HG03457 (cell line): Measurements from ENCODE around the gene PRPSAP1.

Source experiments
- ATAC-seq: cut with Tn5 transposase; IDR thresholded peaks from one replicate; pipeline ENCODE4 v1.9.1; 2021; ENCODE audit warnings: moderate number of reproducible peaks; ENCODE audit not compliant: unreplicated experiment

PRPSAP1 gene

GRCh38 chr17:76267051-76267576 is 86.6 kb downstream of the PRPSAP1 start:
- ATAC-seq = no peak

- ATAC-seq = no peak
Measured at GRCh38 chr17:76266244-76266938, 87.3 kb downstream of the PRPSAP1 start.

- ATAC-seq = no peak
Measured at GRCh38 chr17:76265624-76266243, 88.0 kb downstream of the PRPSAP1 start.

GRCh38 chr17:76264755-76265623 is 88.7 kb downstream of the PRPSAP1 start, which contains the start of gene UBALD2:
UBALD2 (plus strand) TSS chr17:76265348; CDS start chr17:76265506, 158 bp downstream.
- peak; percentile 66 for ATAC-seq

GRCh38 chr17:76264425-76264754 is 89.3 kb downstream of the PRPSAP1 start:
- no peak for ATAC-seq

- ATAC-seq = no peak
Measured at GRCh38 chr17:76263896-76264295, 89.8 kb downstream of the PRPSAP1 start.

- no peak for ATAC-seq
Measured at GRCh38 chr17:76262732-76263344, 90.9 kb downstream of the PRPSAP1 start.

GRCh38 chr17:76261421-76262215 is 92.1 kb downstream of the PRPSAP1 start:
- ATAC-seq = no peak

- ATAC-seq = no peak
Measured at GRCh38 chr17:76260669-76261068, 93.0 kb downstream of the PRPSAP1 start.

- ATAC-seq = no peak
Measured at GRCh38 chr17:76260220-76260619, 93.5 kb downstream of the PRPSAP1 start.
